ENCODE data around the gene TAF4. TPM values are rescaled to one million over a fixed set of nuclear protein-coding genes. Genes with fewer than 3 reads are reported as not detected.

TAF4 gene
- polyA plus RNA-seq, 1 donor from 2014 or later, result 10.2 TPM

DNA sequence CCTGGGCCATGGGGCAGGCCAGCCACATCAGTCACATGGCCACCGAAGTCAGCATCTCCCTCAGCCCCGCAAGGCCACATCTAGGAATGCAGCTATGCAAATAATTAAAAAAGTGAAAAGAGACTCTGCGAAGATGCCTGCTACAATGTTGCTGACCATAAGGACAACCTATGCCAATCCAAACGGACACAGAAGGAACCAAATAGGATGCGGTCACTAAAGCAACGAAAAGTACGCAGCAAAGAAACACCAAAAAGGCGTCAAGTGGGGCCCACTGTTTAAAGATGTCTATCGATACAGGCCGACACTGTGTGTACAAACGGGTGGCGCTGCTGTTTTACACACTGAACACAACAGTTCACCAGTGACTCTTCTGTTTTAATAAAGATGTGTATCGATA, 56.4 kb downstream of the TAF4 start:
- Histone ChIP-seq H3K4me2 (ENCODE audit: low read length) (no peak overlapping the region), H3K9ac (ENCODE audit: low read length) (no peak overlapping the region), H3F3A (ENCODE audit: insufficient read depth, low read length, poor library complexity, severe bottlenecking) (no peaks in the 10 kb centered on the region), H3K9me3 (ENCODE audit: low read length) (no peaks in the 10 kb centered on the region), H3K9me2 (ENCODE audit: insufficient read depth, low read length) (no peaks in the 10 kb centered on the region), H3K4me3 (ENCODE audit: low read length) (no peak overlapping the region), H3K36me3 (ENCODE audit: insufficient read depth, low read length) (no peaks in the 10 kb centered on the region), H3K27me3 (ENCODE audit: insufficient read depth, low read depth, low read length) (no peaks in the 10 kb centered on the region), H3K27ac (ENCODE audit: low read length) (no peak overlapping the region), H4K20me1 (ENCODE audit: insufficient read depth) (no peaks in the 10 kb centered on the region), H3K79me2 (replicated peaks; ENCODE audit: insufficient read depth, low read length) (no peaks in the 10 kb centered on the region), H2AFZ (ENCODE audit: low read depth, low read length) (no peak overlapping the region)
- TF ChIP-seq MXI1 (conservative IDR thresholded peaks at IDR 0.05; ENCODE audit: poor library complexity, severe bottlenecking) (no peak), RAD21 (conservative IDR thresholded peaks at IDR 0.05) (no peak), TAF1 (IDR thresholded peaks at IDR 0.05; ENCODE audit: low read depth) (no peak), SMC3 (conservative IDR thresholded peaks at IDR 0.05; ENCODE audit: poor library complexity) (no peak), EP300 (conservative IDR thresholded peaks at IDR 0.05; ENCODE audit: poor library complexity, severe bottlenecking) (no peak), EZH2 (IDR thresholded peaks at IDR 0.05; ENCODE audit: borderline replicate concordance, insufficient read depth, low read length, poor library complexity, severe bottlenecking) (no peak), POLR2AphosphoS5 (IDR thresholded peaks at IDR 0.05) (no peak)
- TF ChIP-seq, protein P1, sequence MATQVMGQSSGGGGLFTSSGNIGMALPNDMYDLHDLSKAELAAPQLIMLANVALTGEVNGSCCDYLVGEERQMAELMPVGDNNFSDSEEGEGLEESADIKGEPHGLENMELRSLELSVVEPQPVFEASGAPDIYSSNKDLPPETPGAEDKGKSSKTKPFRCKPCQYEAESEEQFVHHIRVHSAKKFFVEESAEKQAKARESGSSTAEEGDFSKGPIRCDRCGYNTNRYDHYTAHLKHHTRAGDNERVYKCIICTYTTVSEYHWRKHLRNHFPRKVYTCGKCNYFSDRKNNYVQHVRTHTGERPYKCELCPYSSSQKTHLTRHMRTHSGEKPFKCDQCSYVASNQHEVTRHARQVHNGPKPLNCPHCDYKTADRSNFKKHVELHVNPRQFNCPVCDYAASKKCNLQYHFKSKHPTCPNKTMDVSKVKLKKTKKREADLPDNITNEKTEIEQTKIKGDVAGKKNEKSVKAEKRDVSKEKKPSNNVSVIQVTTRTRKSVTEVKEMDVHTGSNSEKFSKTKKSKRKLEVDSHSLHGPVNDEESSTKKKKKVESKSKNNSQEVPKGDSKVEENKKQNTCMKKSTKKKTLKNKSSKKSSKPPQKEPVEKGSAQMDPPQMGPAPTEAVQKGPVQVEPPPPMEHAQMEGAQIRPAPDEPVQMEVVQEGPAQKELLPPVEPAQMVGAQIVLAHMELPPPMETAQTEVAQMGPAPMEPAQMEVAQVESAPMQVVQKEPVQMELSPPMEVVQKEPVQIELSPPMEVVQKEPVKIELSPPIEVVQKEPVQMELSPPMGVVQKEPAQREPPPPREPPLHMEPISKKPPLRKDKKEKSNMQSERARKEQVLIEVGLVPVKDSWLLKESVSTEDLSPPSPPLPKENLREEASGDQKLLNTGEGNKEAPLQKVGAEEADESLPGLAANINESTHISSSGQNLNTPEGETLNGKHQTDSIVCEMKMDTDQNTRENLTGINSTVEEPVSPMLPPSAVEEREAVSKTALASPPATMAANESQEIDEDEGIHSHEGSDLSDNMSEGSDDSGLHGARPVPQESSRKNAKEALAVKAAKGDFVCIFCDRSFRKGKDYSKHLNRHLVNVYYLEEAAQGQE (IDR thresholded peaks at IDR 0.05; ENCODE audit: borderline replicate concordance), result no peak
- TF ChIP-seq, protein P2, sequence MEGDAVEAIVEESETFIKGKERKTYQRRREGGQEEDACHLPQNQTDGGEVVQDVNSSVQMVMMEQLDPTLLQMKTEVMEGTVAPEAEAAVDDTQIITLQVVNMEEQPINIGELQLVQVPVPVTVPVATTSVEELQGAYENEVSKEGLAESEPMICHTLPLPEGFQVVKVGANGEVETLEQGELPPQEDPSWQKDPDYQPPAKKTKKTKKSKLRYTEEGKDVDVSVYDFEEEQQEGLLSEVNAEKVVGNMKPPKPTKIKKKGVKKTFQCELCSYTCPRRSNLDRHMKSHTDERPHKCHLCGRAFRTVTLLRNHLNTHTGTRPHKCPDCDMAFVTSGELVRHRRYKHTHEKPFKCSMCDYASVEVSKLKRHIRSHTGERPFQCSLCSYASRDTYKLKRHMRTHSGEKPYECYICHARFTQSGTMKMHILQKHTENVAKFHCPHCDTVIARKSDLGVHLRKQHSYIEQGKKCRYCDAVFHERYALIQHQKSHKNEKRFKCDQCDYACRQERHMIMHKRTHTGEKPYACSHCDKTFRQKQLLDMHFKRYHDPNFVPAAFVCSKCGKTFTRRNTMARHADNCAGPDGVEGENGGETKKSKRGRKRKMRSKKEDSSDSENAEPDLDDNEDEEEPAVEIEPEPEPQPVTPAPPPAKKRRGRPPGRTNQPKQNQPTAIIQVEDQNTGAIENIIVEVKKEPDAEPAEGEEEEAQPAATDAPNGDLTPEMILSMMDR (IDR thresholded peaks at IDR 0.05; ENCODE audit: poor library complexity, severe bottlenecking), result no peak

DNA sequence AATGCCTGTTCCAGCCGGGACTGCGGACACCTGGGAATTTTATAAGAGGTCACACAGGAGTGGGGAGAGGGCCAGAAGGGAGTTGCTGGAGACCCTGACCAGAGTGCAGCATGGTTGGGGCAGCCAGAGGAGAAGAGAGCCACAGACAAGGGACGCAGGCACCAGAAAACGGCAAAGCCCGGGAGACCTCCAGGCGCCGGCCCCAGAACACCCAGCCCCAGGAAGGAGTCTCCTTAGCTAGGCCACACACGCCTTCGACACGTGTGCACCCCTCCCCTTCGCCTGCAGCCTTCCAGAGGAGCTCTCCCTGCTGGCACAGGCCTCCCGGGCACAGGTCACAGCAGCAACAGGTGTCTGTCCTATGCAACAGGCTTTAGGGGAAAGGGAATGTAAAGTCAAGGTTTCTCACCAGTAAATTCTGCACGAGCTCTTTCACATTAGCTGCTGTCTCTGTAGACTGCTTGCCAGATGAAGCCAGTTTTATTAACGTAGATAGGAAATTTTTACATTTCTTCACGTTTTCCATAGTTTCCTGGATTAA, 57.0 kb downstream of the TAF4 start:
- Histone ChIP-seq H3K4me3 (ENCODE audit: low read length) (no peak overlapping the region), H3K36me3 (ENCODE audit: insufficient read depth, low read length) (no peaks in the 10 kb centered on the region), H3K9me3 (ENCODE audit: low read length) (no peaks in the 10 kb centered on the region), H3F3A (ENCODE audit: insufficient read depth, low read length, poor library complexity, severe bottlenecking) (no peaks in the 10 kb centered on the region), H3K27me3 (ENCODE audit: insufficient read depth, low read depth, low read length) (no peaks in the 10 kb centered on the region), H3K4me2 (ENCODE audit: low read length) (no peak overlapping the region), H3K9me2 (ENCODE audit: insufficient read depth, low read length) (no peaks in the 10 kb centered on the region), H3K9ac (ENCODE audit: low read length) (no peak overlapping the region), H3K79me2 (replicated peaks; ENCODE audit: insufficient read depth, low read length) (no peaks in the 10 kb centered on the region), H4K20me1 (ENCODE audit: insufficient read depth) (no peaks in the 10 kb centered on the region), H2AFZ (ENCODE audit: low read depth, low read length) (no peak overlapping the region), H3K27ac (ENCODE audit: low read length) (no peak overlapping the region)
- TF ChIP-seq EZH2 (IDR thresholded peaks at IDR 0.05; ENCODE audit: borderline replicate concordance, insufficient read depth, low read length, poor library complexity, severe bottlenecking) (no peak), MXI1 (conservative IDR thresholded peaks at IDR 0.05; ENCODE audit: poor library complexity, severe bottlenecking) (no peak), SMC3 (conservative IDR thresholded peaks at IDR 0.05; ENCODE audit: poor library complexity) (no peak), TAF1 (IDR thresholded peaks at IDR 0.05; ENCODE audit: low read depth) (no peak), RAD21 (conservative IDR thresholded peaks at IDR 0.05) (no peak), EP300 (conservative IDR thresholded peaks at IDR 0.05; ENCODE audit: poor library complexity, severe bottlenecking) (no peak), POLR2AphosphoS5 (IDR thresholded peaks at IDR 0.05) (no peak)
- TF ChIP-seq, protein P1 (IDR thresholded peaks at IDR 0.05; ENCODE audit: borderline replicate concordance), result no peak
- TF ChIP-seq, protein P2 (IDR thresholded peaks at IDR 0.05; ENCODE audit: poor library complexity, severe bottlenecking), result no peak
